Smooth muscle cell (in vitro differentiated cells): ENCODE measurements around the gene FCN2. TPM values are rescaled to one million over a fixed set of nuclear protein-coding genes. Genes with fewer than 3 reads are reported as not detected.

Source experiments
- DNase-seq: peaks from one replicate; lab custom pipeline; 2025; ENCODE audit not compliant: unreplicated experiment; lab: John Stamatoyannopoulos, UW
- H2AFZ ChIP-seq: fragments of 200-600 bp; sonication (generic); 2 replicates; pipeline ENCODE4 v1.6.0; 2016; ENCODE audit warnings: antibody characterized with exemption, low read depth, mild to moderate bottlenecking
- H3F3A ChIP-seq: fragments of 200-600 bp; sonication (generic); 2 replicates; pipeline ENCODE4 v1.6.0; 2017; ENCODE audit warnings: antibody characterized with exemption, low read depth
- H3K27ac ChIP-seq: fragments of 200-600 bp; sonication (generic); 2 replicates; pipeline ENCODE4 v1.5.1; 2016; ENCODE audit warnings: low read depth, mild to moderate bottlenecking
- H3K27me3 ChIP-seq: fragments of 200-600 bp; sonication (generic); 2 replicates; pipeline ENCODE4 v1.6.1; 2016; ENCODE audit warnings: low read depth, mild to moderate bottlenecking
- H3K36me3 ChIP-seq: fragments of 200-600 bp; sonication (generic); 2 replicates; pipeline ENCODE4 v1.5.1; 2016; ENCODE audit warnings: low read depth
- H3K4me1 ChIP-seq: fragments of 200-600 bp; sonication (generic); 2 replicates; pipeline ENCODE4 v1.5.1; 2016; ENCODE audit warnings: low read depth
- H3K4me2 ChIP-seq: fragments of 200-600 bp; sonication (generic); 2 replicates; pipeline ENCODE4 v1.6.0; 2016; ENCODE audit warnings: mild to moderate bottlenecking
- H3K4me3 ChIP-seq: fragments of 200-600 bp; sonication (generic); 2 replicates; pipeline ENCODE4 v1.5.1; 2016; ENCODE audit warnings: mild to moderate bottlenecking
- H3K79me2 ChIP-seq: fragments of 200-600 bp; sonication (generic); 2 replicates; pipeline ENCODE4 v1.6.0; 2016; ENCODE audit warnings: low read depth, mild to moderate bottlenecking
- H3K9ac ChIP-seq: fragments of 200-600 bp; sonication (generic); 2 replicates; pipeline ENCODE4 v1.6.0; 2016; ENCODE audit warnings: low read depth
- H3K9me3 ChIP-seq: fragments of 200-600 bp; sonication (generic); replicated peaks from 2 replicates; pipeline ENCODE4 v1.5.1; 2016; ENCODE audit warnings: low read depth
- H4K20me1 ChIP-seq: fragments of 200-600 bp; sonication (generic); 2 replicates; pipeline ENCODE4 v1.6.0; 2016; ENCODE audit warnings: low read depth
- WGBS: methylation state at CpG from one replicate; pipeline ENCODE4 v1.1.7; 2016; ENCODE audit warnings: low lambda C conversion rate; 5-methylcytosine and 5-hydroxymethylcytosine counted together
- polyA plus RNA-seq: library from polyadenylated mRNA; unstranded; fragments of >200 nt; fragmentation: Nextera tagmentation; extraction: Ambion mirVana; gene quantifications from 2 replicates; pipeline ENCODE4 v1.2.1, GENCODE V29; 2016
- total RNA-seq: library from RNA; depleted of rRNA; stranded (reverse); fragments of >200 nt; gene quantifications from 2 replicates; pipeline ENCODE4 v1.2.3, GENCODE V29; 2014
- TF ChIP-seq, protein P1 (sequence below): fragments of 200-600 bp; sonication (generic); IDR thresholded peaks from 2 replicates; pipeline ENCODE4 v1.5.1; 2017; ENCODE audit warnings: borderline replicate concordance, mild to moderate bottlenecking, antibody characterized with exemption; ENCODE audit not compliant: insufficient read depth, poor library complexity, severe bottlenecking

The FCN2 gene
- total and polyA plus RNA-seq, 2 experiments from 2014 or later, result not detected

DNA sequence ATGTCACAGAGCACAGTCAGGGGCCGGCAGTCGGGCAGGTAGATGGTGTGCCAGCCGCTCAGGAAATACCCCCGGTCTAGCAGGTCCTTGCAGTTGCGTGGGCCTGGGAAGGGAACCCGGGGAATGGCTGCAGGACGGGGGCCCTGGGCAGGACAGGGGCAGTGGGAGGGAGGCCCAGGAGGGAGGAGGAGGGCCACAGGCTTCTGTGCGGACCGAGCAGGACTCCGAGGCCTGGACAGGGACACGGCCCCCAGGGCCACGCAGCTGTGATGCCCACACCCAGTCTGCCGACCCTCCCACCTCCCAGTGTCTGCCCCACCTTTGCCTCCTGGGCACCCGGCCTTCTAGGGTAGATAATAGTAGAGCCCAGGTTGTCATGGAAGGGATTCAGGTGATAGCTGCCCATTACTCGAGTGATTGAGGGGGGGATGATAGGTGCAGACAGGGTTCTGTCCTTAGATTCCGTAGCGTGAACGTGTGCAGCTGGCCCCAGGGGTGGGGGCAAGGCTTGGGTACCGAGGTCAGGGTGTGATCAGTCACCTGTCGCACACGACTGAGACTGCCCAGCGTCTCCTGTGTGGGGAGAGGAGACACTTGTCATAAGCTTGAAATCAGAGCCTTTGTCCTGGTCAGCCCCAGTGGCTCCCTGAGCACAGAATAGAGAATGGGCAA, 32.6 kb downstream of the FCN2 start:
- H3K4me3 ChIP-seq, result no peak overlapping the region
- no peak overlapping the region for H3K4me2 ChIP-seq
- no peak for DNase-seq
- no peak overlapping the region for H2AFZ ChIP-seq
- no peaks in the 10 kb centered on the region for H4K20me1 ChIP-seq
- H3K4me1 ChIP-seq, result no peaks in the 10 kb centered on the region
- H3K27ac ChIP-seq, result no peak overlapping the region
- no peaks in the 10 kb centered on the region for H3K79me2 ChIP-seq
- no peaks in the 10 kb centered on the region for H3K9me3 ChIP-seq
- no peaks in the 10 kb centered on the region for H3K27me3 ChIP-seq
- TF ChIP-seq, protein P1, sequence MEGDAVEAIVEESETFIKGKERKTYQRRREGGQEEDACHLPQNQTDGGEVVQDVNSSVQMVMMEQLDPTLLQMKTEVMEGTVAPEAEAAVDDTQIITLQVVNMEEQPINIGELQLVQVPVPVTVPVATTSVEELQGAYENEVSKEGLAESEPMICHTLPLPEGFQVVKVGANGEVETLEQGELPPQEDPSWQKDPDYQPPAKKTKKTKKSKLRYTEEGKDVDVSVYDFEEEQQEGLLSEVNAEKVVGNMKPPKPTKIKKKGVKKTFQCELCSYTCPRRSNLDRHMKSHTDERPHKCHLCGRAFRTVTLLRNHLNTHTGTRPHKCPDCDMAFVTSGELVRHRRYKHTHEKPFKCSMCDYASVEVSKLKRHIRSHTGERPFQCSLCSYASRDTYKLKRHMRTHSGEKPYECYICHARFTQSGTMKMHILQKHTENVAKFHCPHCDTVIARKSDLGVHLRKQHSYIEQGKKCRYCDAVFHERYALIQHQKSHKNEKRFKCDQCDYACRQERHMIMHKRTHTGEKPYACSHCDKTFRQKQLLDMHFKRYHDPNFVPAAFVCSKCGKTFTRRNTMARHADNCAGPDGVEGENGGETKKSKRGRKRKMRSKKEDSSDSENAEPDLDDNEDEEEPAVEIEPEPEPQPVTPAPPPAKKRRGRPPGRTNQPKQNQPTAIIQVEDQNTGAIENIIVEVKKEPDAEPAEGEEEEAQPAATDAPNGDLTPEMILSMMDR, result no peak
- H3K36me3 ChIP-seq, result no peaks in the 10 kb centered on the region
- H3F3A ChIP-seq, result no peaks in the 10 kb centered on the region
- H3K9ac ChIP-seq, result no peak overlapping the region
- 95% methylated on average over 17 of the region's 22 CpGs for WGBS

- H3K27me3 ChIP-seq, result no peaks in the 10 kb centered on the region
- no peak for DNase-seq
- H3K9ac ChIP-seq, result no peak overlapping the region
- H2AFZ ChIP-seq, result no peak overlapping the region
- no peaks in the 10 kb centered on the region for H3F3A ChIP-seq
- TF ChIP-seq, protein P1, result no peak
- no peak overlapping the region for H3K27ac ChIP-seq
- no peak overlapping the region for H3K4me3 ChIP-seq
- no peak overlapping the region for H3K4me2 ChIP-seq
- no peaks in the 10 kb centered on the region for H3K36me3 ChIP-seq
- H3K79me2 ChIP-seq, result no peaks in the 10 kb centered on the region
- no peaks in the 10 kb centered on the region for H3K4me1 ChIP-seq
- no peaks in the 10 kb centered on the region for H4K20me1 ChIP-seq
- no peaks in the 10 kb centered on the region for H3K9me3 ChIP-seq
- WGBS, result 89% methylated on average over 23 of the region's 23 CpGs
Measured at GRCh38 chr9:134913713-134914500, 33.3 kb downstream of the FCN2 start.

GRCh38 chr9:134914501-134914834, 33.9 kb downstream of the FCN2 start:
- TF ChIP-seq, protein P1, result no peak
- Histone ChIP-seq H3K9ac (no peak overlapping the region), H3K4me3 (no peak overlapping the region), H3K79me2 (no peaks in the 10 kb centered on the region), H3K9me3 (no peaks in the 10 kb centered on the region), H3F3A (no peaks in the 10 kb centered on the region), H3K27ac (no peak overlapping the region), H3K27me3 (no peaks in the 10 kb centered on the region), H3K4me1 (no peaks in the 10 kb centered on the region), H3K36me3 (no peaks in the 10 kb centered on the region), H2AFZ (no peak overlapping the region), H3K4me2 (no peak overlapping the region), H4K20me1 (no peaks in the 10 kb centered on the region)
- no peak for DNase-seq
- WGBS, result 76% methylated on average over 7 of the region's 7 CpGs
